Measurements from ENCODE around the gene PSD4. TPM values are rescaled to one million over a fixed set of nuclear protein-coding genes. Genes with fewer than 3 reads are reported as not detected.

Gene PSD4
- total and polyA plus RNA-seq, 2 of the 4 experiments (the other 2 are of a cell fraction), result 0.36 to 0.70 TPM

DNA sequence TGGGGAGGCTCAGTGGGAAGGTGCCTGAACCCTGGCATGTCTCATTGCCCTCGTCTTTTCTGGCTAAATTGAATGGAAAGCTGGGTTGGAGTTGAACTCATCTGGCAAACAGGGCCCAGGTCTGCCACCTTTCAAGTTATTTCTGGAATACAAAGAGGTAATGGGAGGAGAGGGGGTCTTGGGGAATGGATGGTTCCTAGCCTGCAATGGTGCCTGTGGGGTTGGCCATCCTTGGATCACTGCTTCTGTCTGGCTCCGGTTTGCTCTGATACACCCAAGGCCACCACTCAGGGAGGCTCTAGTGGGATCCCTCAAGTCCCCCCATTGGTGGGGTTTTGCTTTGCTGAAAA, 45.3 kb downstream of the PSD4 start:
- POLR2A ChIA-PET (ENCODE audit: unreplicated experiment), result no interaction called here
- no peak overlapping the region for H2AFZ ChIP-seq (replicated peaks; ENCODE audit: low read length, poor library complexity)
- in situ Hi-C loops (cut with MboI; ENCODE audit: low sequenced_read_pairs), result no loop called here
- no peak overlapping the region for H4K91ac ChIP-seq (ENCODE audit: insufficient read depth, low read depth, low read length)
- H3K14ac ChIP-seq (replicated peaks; ENCODE audit: low read depth, low read length), result no peak overlapping the region
- no peak overlapping the region for H2BK15ac ChIP-seq (ENCODE audit: low read depth, low read length)
- H4K8ac ChIP-seq (ENCODE audit: low read depth in 2 of 2, low read length in 2 of 2), result no peak overlapping the region
- H3K4ac ChIP-seq (ENCODE audit: low read depth, low read length), result no peak overlapping the region
- no peak overlapping the region for H3K4me3 ChIP-seq (ENCODE audit: insufficient read depth, low read depth, low read length)
- no peak overlapping the region for H3K56ac ChIP-seq (ENCODE audit: extremely low read depth, insufficient read depth, low read length)
- H2BK5ac ChIP-seq (ENCODE audit: low read depth, low read length, poor library complexity, severe bottlenecking), result no peak overlapping the region
- CTCF ChIA-PET, result no interaction called here
- no peaks in the 10 kb centered on the region for H3K36me3 ChIP-seq (ENCODE audit: control insufficient read depth, insufficient read depth, low read length)
- no peaks in the 10 kb centered on the region for H3K79me1 ChIP-seq (ENCODE audit: low read depth in 1 of 2, low read length in 2 of 2)
- no peak overlapping the region for H2BK20ac ChIP-seq (ENCODE audit: low read depth, low read length)
- no peaks in the 10 kb centered on the region for H3K9me1 ChIP-seq (ENCODE audit: insufficient read depth, low read length)
- no peak overlapping the region for H3K27ac ChIP-seq (ENCODE audit: insufficient read depth, low read length)
- H4K20me1 ChIP-seq (ENCODE audit: insufficient read depth, low read length), result no peaks in the 10 kb centered on the region
- 0 out of 2 replicates have a peak, but pooled peaks cover 2% of the 10 kb centered on the region for H3K4me1 ChIP-seq (ENCODE audit: control insufficient read depth, insufficient read depth, low read length)
- TF ChIP-seq MXI1 (IDR thresholded peaks at IDR 0.05; ENCODE audit: borderline replicate concordance, low read depth, low read length) (no peak), RAD21 (IDR thresholded peaks at IDR 0.05; ENCODE audit: low read length) (no peak), NFE2L2 (IDR thresholded peaks at IDR 0.05; ENCODE audit: low read depth, low read length) (no peak), MAFK (IDR thresholded peaks at IDR 0.05; ENCODE audit: low read depth, low read length) (no peak), RCOR1 (IDR thresholded peaks at IDR 0.05; ENCODE audit: insufficient replicate concordance, low read length) (no peak), MAZ (IDR thresholded peaks at IDR 0.05; ENCODE audit: borderline replicate concordance, low read depth, low read length) (no peak), RFX5 (IDR thresholded peaks at IDR 0.05; ENCODE audit: low read depth, low read length) (no peak), CHD1 (IDR thresholded peaks at IDR 0.05; ENCODE audit: low read depth, low read length) (no peak), POLR2A (IDR thresholded peaks at IDR 0.05; ENCODE audit: low read depth, low read length) (no peak), SMC3 (IDR thresholded peaks at IDR 0.05; ENCODE audit: low read depth, low read length) (no peak), BHLHE40 (IDR thresholded peaks at IDR 0.05; ENCODE audit: low read depth, low read length) (no peak), CEBPB (IDR thresholded peaks at IDR 0.05; ENCODE audit: low read depth, low read length) (no peak), FOS (IDR thresholded peaks at IDR 0.05; ENCODE audit: low read depth, low read length) (no peak)
- TF ChIP-seq, protein P1, sequence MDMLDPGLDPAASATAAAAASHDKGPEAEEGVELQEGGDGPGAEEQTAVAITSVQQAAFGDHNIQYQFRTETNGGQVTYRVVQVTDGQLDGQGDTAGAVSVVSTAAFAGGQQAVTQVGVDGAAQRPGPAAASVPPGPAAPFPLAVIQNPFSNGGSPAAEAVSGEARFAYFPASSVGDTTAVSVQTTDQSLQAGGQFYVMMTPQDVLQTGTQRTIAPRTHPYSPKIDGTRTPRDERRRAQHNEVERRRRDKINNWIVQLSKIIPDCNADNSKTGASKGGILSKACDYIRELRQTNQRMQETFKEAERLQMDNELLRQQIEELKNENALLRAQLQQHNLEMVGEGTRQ (IDR thresholded peaks at IDR 0.05; ENCODE audit: low read depth, low read length), result no peak
- TF ChIP-seq, protein P2, sequence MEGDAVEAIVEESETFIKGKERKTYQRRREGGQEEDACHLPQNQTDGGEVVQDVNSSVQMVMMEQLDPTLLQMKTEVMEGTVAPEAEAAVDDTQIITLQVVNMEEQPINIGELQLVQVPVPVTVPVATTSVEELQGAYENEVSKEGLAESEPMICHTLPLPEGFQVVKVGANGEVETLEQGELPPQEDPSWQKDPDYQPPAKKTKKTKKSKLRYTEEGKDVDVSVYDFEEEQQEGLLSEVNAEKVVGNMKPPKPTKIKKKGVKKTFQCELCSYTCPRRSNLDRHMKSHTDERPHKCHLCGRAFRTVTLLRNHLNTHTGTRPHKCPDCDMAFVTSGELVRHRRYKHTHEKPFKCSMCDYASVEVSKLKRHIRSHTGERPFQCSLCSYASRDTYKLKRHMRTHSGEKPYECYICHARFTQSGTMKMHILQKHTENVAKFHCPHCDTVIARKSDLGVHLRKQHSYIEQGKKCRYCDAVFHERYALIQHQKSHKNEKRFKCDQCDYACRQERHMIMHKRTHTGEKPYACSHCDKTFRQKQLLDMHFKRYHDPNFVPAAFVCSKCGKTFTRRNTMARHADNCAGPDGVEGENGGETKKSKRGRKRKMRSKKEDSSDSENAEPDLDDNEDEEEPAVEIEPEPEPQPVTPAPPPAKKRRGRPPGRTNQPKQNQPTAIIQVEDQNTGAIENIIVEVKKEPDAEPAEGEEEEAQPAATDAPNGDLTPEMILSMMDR (conservative IDR thresholded peaks at IDR 0.05; ENCODE audit: low read depth, low read length), result no peak
- TF ChIP-seq, protein P3, sequence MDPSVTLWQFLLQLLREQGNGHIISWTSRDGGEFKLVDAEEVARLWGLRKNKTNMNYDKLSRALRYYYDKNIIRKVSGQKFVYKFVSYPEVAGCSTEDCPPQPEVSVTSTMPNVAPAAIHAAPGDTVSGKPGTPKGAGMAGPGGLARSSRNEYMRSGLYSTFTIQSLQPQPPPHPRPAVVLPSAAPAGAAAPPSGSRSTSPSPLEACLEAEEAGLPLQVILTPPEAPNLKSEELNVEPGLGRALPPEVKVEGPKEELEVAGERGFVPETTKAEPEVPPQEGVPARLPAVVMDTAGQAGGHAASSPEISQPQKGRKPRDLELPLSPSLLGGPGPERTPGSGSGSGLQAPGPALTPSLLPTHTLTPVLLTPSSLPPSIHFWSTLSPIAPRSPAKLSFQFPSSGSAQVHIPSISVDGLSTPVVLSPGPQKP (IDR thresholded peaks at IDR 0.05; ENCODE audit: borderline replicate concordance, low read depth, low read length), result no peak
- H3K9me3 ChIP-seq (ENCODE audit: control insufficient read depth, insufficient read depth, low read length), result no peaks in the 10 kb centered on the region
- H3K18ac ChIP-seq (ENCODE audit: low read depth, low read length), result no peak overlapping the region
- H2AK9ac ChIP-seq (replicated peaks; ENCODE audit: low read depth, low read length, poor library complexity), result no peak overlapping the region
- ATAC-seq (ENCODE audit: low read depth) (no peak), DNase-seq (no peak)
- H3K27me3 ChIP-seq (ENCODE audit: control insufficient read depth, insufficient read depth, low read length), result peaks cover 9% of the 10 kb centered on the region
- no TSS peak for BruUV-seq (replicated peaks)
- H3K4me2 ChIP-seq (ENCODE audit: low read depth, low read length), result no peak overlapping the region
- H3K9ac ChIP-seq (ENCODE audit: low read depth, low read length), result no peak overlapping the region
- intact Hi-C loops (cut with micrococcal nuclease), result no loop called here
- no peak overlapping the region for H2AK5ac ChIP-seq (ENCODE audit: low read depth, low read length)
- 60% methylated on average over 1 of the region's 2 CpGs; no CpG with 5 or more reads in 1 of the 2 experiments for WGBS, 2 experiments (ENCODE audit: extremely low coverage in 2 of 2, insufficient read length in 1 of 2)
- no peak overlapping the region for H2BK120ac ChIP-seq (ENCODE audit: low read depth, low read length)
- no peak overlapping the region for H3K23ac ChIP-seq (ENCODE audit: low read depth, low read length)
- no peak overlapping the region for H4K5ac ChIP-seq (ENCODE audit: low read depth, low read length)
- dilution Hi-C loops (cut with HindIII; ENCODE audit: low sequenced_read_pairs, unreplicated experiment), result no loop called here
